Type B pancreatic cell (in vitro differentiated cells): ENCODE results near the gene XRCC4. TPM values are rescaled to one million over a fixed set of nuclear protein-coding genes. Genes with fewer than 3 reads are reported as not detected.
"Not testable (repeated sequence)": the region's sequence is repeated elsewhere in the genome, so short reads cannot be mapped to it uniquely, and the experiment has no call there.

ENCODE experiments used
- DNase-seq: peaks from one replicate; pipeline ENCODE4 v3.0.0; 2021; ENCODE audit warnings: mixed read lengths; ENCODE audit not compliant: unreplicated experiment; ENCODE audit errors: extremely low spot score
- H3K27ac Mint-ChIP-seq: 2 replicates; pipeline ENCODE4 v1.8.0; 2021; ENCODE audit warnings: mild to moderate bottlenecking, mixed read lengths
- H3K27me3 Mint-ChIP-seq: 2 replicates; pipeline ENCODE4 v1.8.0; 2021; ENCODE audit warnings: mixed read lengths
- H3K36me3 Mint-ChIP-seq: 2 replicates; pipeline ENCODE4 v1.8.0; 2021; ENCODE audit warnings: mixed read lengths
- H3K4me1 Mint-ChIP-seq: one replicate; pipeline ENCODE4 v1.8.0; 2021; ENCODE audit warnings: mixed read lengths; ENCODE audit not compliant: unreplicated experiment
- H3K4me3 Mint-ChIP-seq: 2 replicates; pipeline ENCODE4 v1.8.0; 2021; ENCODE audit warnings: mild to moderate bottlenecking, mixed read lengths
- H3K9me3 Mint-ChIP-seq: 2 replicates; pipeline ENCODE4 v1.8.0; 2021; ENCODE audit warnings: mixed read lengths
- total RNA-seq: library from RNA; stranded (reverse); gene quantifications from 2 replicates; pipeline ENCODE4 v1.2.1, GENCODE V29; 2021; ENCODE audit warnings: low replicate concordance
- TF ChIP-seq, protein P1 (sequence below): fragments of 200-600 bp; sonication (generic); conservative IDR thresholded peaks from 2 replicates; pipeline ENCODE4 v1.5.0; 2021; ENCODE audit warnings: antibody characterized with exemption, mild to moderate bottlenecking

XRCC4 gene
- total RNA-seq, 1 donor from 2014 or later = 7.4 TPM

DNA sequence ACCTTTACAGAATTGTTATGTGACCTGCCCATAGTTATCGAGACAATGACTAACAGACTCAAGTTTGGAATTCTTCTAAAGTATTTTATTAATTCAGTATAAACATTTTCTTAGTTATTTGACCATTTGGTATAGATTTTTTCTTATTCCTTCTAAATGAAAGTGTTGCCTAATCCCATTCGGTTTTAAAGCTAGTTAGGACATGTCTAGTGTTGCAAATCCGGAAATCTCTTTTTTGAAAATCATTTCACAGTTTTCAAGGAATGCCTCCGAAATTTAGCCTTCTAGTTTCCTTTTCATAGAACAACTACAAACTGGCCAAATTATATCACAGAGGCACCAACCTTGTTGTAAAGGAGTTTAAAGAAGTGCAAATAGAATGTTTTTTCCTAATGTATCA is 171.8 kb downstream of the XRCC4 start:
- H3K36me3 Mint-ChIP-seq = peaks cover 6% of the 10 kb centered on the region
- peaks cover 16% of the 10 kb centered on the region for H3K4me1 Mint-ChIP-seq
- H3K27ac Mint-ChIP-seq = no peak overlapping the region
- H3K9me3 Mint-ChIP-seq = no peaks in the 10 kb centered on the region
- H3K4me3 Mint-ChIP-seq = no peak overlapping the region
- peaks cover 6% of the 10 kb centered on the region for H3K27me3 Mint-ChIP-seq
- DNase-seq = no peak
- TF ChIP-seq, protein P1, sequence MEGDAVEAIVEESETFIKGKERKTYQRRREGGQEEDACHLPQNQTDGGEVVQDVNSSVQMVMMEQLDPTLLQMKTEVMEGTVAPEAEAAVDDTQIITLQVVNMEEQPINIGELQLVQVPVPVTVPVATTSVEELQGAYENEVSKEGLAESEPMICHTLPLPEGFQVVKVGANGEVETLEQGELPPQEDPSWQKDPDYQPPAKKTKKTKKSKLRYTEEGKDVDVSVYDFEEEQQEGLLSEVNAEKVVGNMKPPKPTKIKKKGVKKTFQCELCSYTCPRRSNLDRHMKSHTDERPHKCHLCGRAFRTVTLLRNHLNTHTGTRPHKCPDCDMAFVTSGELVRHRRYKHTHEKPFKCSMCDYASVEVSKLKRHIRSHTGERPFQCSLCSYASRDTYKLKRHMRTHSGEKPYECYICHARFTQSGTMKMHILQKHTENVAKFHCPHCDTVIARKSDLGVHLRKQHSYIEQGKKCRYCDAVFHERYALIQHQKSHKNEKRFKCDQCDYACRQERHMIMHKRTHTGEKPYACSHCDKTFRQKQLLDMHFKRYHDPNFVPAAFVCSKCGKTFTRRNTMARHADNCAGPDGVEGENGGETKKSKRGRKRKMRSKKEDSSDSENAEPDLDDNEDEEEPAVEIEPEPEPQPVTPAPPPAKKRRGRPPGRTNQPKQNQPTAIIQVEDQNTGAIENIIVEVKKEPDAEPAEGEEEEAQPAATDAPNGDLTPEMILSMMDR = no peak

DNA sequence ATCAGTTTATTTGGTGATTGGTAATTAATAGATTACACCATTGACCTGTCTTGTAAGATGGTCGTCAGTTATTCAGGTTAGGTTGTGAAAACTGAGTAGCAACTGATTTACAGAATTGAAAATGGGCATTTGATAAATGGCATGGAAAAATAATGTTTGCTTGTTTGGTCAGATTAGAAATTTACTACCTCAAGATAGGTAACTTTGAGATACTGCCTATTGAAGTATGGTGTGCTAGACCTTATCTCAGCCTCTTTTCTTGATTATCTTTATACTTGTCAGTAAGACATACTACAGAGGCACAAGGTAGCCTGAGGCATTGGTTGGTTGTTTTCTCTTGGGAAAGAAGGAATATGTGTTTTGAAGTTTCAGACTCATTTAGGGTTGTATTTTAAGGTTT is 174.5 kb downstream of the XRCC4 start:
- no peak for DNase-seq
- H3K4me3 Mint-ChIP-seq = peak overlapping the region; percentile 4
- H3K27me3 Mint-ChIP-seq = peaks cover 6% of the 10 kb centered on the region
- H3K4me1 Mint-ChIP-seq = peaks cover 6% of the 10 kb centered on the region
- TF ChIP-seq, protein P1 = no peak
- H3K27ac Mint-ChIP-seq = no peak overlapping the region
- H3K9me3 Mint-ChIP-seq = no peaks in the 10 kb centered on the region
- peaks cover 6% of the 10 kb centered on the region for H3K36me3 Mint-ChIP-seq

- DNase-seq = no peak
- TF ChIP-seq, protein P1 = no peak
- Mint-ChIP-seq H3K4me1 (peaks cover 6% of the 10 kb centered on the region), H3K4me3 (no peak overlapping the region), H3K9me3 (peaks cover 4% of the 10 kb centered on the region), H3K27me3 (peaks cover 6% of the 10 kb centered on the region), H3K36me3 (peaks cover 6% of the 10 kb centered on the region), H3K27ac (no peak overlapping the region)
These were observed 176.4 kb downstream of the XRCC4 start for GRCh38 chr5:83253720-83254119.

DNA sequence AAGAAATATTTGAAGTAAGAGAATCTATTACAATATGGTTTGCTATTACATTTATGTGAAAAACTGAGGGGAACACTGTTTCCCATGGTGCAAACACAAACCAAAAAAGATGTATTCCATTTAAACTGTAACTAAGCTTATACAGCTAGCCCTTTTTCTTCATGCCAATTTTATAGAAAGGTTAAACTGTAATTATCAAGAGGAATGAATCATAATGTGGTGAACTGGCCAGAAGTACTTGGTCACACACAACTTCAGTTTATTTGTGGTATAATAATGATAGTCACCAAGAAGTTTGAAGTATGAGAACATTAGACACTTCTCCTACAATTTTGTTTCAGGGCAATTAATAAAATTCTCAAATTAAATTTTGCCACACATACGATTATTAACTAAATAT is 177.9 kb downstream of the XRCC4 start:
- DNase-seq = no peak
- TF ChIP-seq, protein P1 = no peak
- peaks cover 6% of the 10 kb centered on the region for H3K4me1 Mint-ChIP-seq
- no peak overlapping the region for H3K4me3 Mint-ChIP-seq
- peaks cover 4% of the 10 kb centered on the region for H3K9me3 Mint-ChIP-seq
- H3K27ac Mint-ChIP-seq = no peak overlapping the region
- peaks cover 9% of the 10 kb centered on the region for H3K36me3 Mint-ChIP-seq
- H3K27me3 Mint-ChIP-seq = peaks cover 6% of the 10 kb centered on the region

DNA sequence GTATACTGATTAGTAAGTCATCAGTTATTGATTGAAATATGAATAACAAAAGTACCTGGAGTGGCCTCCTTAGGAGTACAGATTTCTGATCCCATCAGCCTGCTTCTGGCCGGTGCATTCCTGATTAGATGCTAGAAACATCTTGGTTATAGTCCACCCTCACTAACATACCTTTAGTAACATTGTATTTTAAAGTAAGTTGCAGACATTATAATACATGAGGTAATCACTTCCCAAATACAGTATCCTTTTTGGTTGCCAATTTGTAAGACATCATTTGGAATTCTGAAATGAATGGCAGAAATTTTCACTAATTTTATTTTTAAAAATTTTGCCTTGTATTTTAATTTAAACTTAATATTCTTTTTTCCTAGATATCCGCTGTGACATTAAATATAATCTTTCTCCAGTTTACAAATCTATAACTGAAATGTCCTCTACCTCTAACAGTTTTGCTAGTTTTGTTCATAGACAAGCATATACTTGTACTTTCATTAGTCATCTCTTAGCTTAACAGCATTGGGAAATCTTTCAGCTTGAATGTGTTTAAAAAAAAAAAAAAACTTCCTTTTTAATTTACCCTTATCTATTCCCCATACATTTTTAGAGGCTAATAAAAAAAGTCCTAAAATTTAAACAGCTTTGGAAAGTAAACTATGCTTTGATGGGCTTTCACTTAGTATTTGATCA is 178.9 kb downstream of the XRCC4 start:
- peaks cover 6% of the 10 kb centered on the region for H3K4me1 Mint-ChIP-seq
- peaks cover 6% of the 10 kb centered on the region for H3K27me3 Mint-ChIP-seq
- no peak for DNase-seq
- H3K36me3 Mint-ChIP-seq = peaks cover 9% of the 10 kb centered on the region
- TF ChIP-seq, protein P1 = no peak
- peaks cover 4% of the 10 kb centered on the region for H3K9me3 Mint-ChIP-seq
- H3K4me3 Mint-ChIP-seq = no peak overlapping the region
- no peak overlapping the region for H3K27ac Mint-ChIP-seq

DNA sequence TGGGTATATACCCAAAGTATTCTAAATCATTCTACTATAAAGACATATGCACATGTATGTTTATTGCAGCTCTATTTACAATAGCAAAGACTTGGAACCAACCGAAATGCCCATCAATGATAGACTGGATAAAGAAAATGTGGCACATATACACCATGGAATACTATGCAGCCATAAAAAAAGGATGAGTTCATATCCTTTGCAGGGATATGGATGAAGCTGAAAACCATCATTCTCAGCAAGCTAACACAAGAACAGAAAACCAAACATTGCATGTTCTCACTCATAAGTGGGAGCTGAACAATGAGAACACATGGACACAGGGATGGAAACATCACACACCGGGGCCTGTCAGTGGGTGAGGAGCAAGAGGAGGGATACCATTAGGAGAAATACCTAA is 180.3 kb downstream of the XRCC4 start:
- H3K36me3 Mint-ChIP-seq, H3K27ac Mint-ChIP-seq, H3K4me1 Mint-ChIP-seq, H3K9me3 Mint-ChIP-seq, DNase-seq, H3K27me3 Mint-ChIP-seq, H3K4me3 Mint-ChIP-seq: not testable (repeated sequence)
